SK-N-SH treated with all-trans-retinoic acid at 6 μM for 48 hours (cell line): ENCODE results near the gene ATG4C.
A peak's percentile ranks its signal among the peaks of the same experiment; 100 is the strongest.

ENCODE experiments used
- ARNTL ChIP-seq: fragments of 450-650 bp; formaldehyde crosslinking; IDR thresholded peaks from 2 replicates; pipeline ENCODE4 v1.5.0; 2020; ENCODE audit warnings: low read depth, mild to moderate bottlenecking, moderate library complexity, borderline replicate concordance
- GLIS3 ChIP-seq: fragments of 250-450 bp; sonication (Bioruptor Pico); IDR thresholded peaks from 2 replicates; pipeline ENCODE4 v1.5.0; 2020; ENCODE audit warnings: mild to moderate bottlenecking, moderate library complexity
- OSR1 ChIP-seq: fragments of 250-450 bp; sonication (Bioruptor Pico); IDR thresholded peaks from 2 replicates; pipeline ENCODE4 v1.8.0; 2022; ENCODE audit warnings: moderate library complexity, mild to moderate bottlenecking, inconsistent platforms
- RARB ChIP-seq: fragments of 250-450 bp; sonication (Bioruptor Pico); IDR thresholded peaks from 2 replicates; pipeline ENCODE4 v1.8.0; 2021; ENCODE audit warnings: mild to moderate bottlenecking, moderate library complexity
- TOX ChIP-seq: fragments of 250-450 bp; sonication (Bioruptor Pico); IDR thresholded peaks from 2 replicates; pipeline ENCODE4 v1.8.0; 2021; ENCODE audit warnings: mild to moderate bottlenecking, moderate library complexity, borderline replicate concordance
- ZFP3 ChIP-seq: fragments of 250-450 bp; sonication (Bioruptor Pico); IDR thresholded peaks from 2 replicates; pipeline ENCODE4 v1.5.0; 2020; ENCODE audit warnings: mild to moderate bottlenecking, moderate library complexity
- ZFP30 ChIP-seq: fragments of 450-650 bp; formaldehyde crosslinking; IDR thresholded peaks from 2 replicates; pipeline ENCODE4 v1.5.0; 2022; ENCODE audit warnings: mild to moderate bottlenecking, moderate library complexity
- ZNF565 ChIP-seq: fragments of 450-650 bp; formaldehyde crosslinking; conservative IDR thresholded peaks from 2 replicates; pipeline ENCODE4 v1.5.0; 2020; ENCODE audit warnings: low read depth, mild to moderate bottlenecking, moderate library complexity
- TF ChIP-seq, protein P1 (sequence below): fragments of 250-450 bp; sonication (Bioruptor Pico); IDR thresholded peaks from 2 replicates; pipeline ENCODE4 v1.8.0; 2021; ENCODE audit warnings: low read depth, mild to moderate bottlenecking, moderate library complexity, borderline replicate concordance
- TF ChIP-seq, protein P2 (sequence below): fragments of 250-450 bp; sonication (Bioruptor Pico); IDR thresholded peaks from 2 replicates; pipeline ENCODE4 v1.5.1; 2020; ENCODE audit warnings: low read depth, mild to moderate bottlenecking, moderate library complexity
- TF ChIP-seq, protein P3 (sequence below): fragments of 250-450 bp; sonication (Bioruptor Pico); IDR thresholded peaks from 2 replicates; pipeline ENCODE4 v1.8.0; 2020; ENCODE audit warnings: mild to moderate bottlenecking, moderate library complexity, borderline replicate concordance
- TF ChIP-seq, protein P4 (sequence below): fragments of 250-450 bp; sonication (Bioruptor Pico); IDR thresholded peaks from 2 replicates; pipeline ENCODE4 v1.5.0; 2020; ENCODE audit warnings: mild to moderate bottlenecking, moderate library complexity

- TF ChIP-seq RARB (no peak), ZFP30 (CRISPR knock-in tag) (no peak), OSR1 (CRISPR knock-in tag) (no peak), ARNTL (no peak), TOX (CRISPR knock-in tag) (peak; percentile 66; the same call in 1 of the 2 replicates), ZNF565 (no peak), GLIS3 (CRISPR knock-in tag) (no peak), ZFP3 (no peak)
- TF ChIP-seq, protein P1, sequence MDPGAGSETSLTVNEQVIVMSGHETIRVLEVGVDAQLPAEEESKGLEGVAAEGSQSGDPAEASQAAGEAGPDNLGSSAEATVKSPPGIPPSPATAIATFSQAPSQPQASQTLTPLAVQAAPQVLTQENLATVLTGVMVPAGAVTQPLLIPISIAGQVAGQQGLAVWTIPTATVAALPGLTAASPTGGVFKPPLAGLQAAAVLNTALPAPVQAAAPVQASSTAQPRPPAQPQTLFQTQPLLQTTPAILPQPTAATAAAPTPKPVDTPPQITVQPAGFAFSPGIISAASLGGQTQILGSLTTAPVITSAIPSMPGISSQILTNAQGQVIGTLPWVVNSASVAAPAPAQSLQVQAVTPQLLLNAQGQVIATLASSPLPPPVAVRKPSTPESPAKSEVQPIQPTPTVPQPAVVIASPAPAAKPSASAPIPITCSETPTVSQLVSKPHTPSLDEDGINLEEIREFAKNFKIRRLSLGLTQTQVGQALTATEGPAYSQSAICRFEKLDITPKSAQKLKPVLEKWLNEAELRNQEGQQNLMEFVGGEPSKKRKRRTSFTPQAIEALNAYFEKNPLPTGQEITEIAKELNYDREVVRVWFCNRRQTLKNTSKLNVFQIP (CRISPR knock-in tag): 0 out of 2 replicates have a peak, but pooled peaks have one; percentile 60
- TF ChIP-seq, protein P2, sequence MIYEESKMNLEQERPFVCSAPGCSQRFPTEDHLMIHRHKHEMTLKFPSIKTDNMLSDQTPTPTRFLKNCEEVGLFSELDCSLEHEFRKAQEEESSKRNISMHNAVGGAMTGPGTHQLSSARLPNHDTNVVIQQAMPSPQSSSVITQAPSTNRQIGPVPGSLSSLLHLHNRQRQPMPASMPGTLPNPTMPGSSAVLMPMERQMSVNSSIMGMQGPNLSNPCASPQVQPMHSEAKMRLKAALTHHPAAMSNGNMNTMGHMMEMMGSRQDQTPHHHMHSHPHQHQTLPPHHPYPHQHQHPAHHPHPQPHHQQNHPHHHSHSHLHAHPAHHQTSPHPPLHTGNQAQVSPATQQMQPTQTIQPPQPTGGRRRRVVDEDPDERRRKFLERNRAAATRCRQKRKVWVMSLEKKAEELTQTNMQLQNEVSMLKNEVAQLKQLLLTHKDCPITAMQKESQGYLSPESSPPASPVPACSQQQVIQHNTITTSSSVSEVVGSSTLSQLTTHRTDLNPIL: peak; percentile 42; the same call in 1 of the 2 replicates
- TF ChIP-seq, protein P3, sequence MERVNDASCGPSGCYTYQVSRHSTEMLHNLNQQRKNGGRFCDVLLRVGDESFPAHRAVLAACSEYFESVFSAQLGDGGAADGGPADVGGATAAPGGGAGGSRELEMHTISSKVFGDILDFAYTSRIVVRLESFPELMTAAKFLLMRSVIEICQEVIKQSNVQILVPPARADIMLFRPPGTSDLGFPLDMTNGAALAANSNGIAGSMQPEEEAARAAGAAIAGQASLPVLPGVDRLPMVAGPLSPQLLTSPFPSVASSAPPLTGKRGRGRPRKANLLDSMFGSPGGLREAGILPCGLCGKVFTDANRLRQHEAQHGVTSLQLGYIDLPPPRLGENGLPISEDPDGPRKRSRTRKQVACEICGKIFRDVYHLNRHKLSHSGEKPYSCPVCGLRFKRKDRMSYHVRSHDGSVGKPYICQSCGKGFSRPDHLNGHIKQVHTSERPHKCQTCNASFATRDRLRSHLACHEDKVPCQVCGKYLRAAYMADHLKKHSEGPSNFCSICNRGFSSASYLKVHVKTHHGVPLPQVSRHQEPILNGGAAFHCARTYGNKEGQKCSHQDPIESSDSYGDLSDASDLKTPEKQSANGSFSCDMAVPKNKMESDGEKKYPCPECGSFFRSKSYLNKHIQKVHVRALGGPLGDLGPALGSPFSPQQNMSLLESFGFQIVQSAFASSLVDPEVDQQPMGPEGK (CRISPR knock-in tag): no peak
- TF ChIP-seq, protein P4, sequence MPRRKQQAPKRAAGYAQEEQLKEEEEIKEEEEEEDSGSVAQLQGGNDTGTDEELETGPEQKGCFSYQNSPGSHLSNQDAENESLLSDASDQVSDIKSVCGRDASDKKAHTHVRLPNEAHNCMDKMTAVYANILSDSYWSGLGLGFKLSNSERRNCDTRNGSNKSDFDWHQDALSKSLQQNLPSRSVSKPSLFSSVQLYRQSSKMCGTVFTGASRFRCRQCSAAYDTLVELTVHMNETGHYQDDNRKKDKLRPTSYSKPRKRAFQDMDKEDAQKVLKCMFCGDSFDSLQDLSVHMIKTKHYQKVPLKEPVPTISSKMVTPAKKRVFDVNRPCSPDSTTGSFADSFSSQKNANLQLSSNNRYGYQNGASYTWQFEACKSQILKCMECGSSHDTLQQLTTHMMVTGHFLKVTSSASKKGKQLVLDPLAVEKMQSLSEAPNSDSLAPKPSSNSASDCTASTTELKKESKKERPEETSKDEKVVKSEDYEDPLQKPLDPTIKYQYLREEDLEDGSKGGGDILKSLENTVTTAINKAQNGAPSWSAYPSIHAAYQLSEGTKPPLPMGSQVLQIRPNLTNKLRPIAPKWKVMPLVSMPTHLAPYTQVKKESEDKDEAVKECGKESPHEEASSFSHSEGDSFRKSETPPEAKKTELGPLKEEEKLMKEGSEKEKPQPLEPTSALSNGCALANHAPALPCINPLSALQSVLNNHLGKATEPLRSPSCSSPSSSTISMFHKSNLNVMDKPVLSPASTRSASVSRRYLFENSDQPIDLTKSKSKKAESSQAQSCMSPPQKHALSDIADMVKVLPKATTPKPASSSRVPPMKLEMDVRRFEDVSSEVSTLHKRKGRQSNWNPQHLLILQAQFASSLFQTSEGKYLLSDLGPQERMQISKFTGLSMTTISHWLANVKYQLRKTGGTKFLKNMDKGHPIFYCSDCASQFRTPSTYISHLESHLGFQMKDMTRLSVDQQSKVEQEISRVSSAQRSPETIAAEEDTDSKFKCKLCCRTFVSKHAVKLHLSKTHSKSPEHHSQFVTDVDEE (CRISPR knock-in tag): no peak
These were observed 48.3 kb upstream of the ATG4C start for GRCh38 chr1:62735491-62736171.
